Transverse colon (tissue), 3 donors: ENCODE data around the gene RUSF1.

ENCODE experiments used
- CTCF ChIP-seq, 5 experiments: fragments of 200-600 bp in 3 of 5; fragments of 450-650 bp in 2 of 5; sonication (generic) in 3 of 5; IDR thresholded peaks; 1 replicate in 2 of 5; 2 replicates in 3 of 5; pipeline ENCODE4 v1.5.1; 2016 to 2017; ENCODE audit warnings: antibody characterized with exemption in 5 of 5, inconsistent platforms in 3 of 5, mild to moderate bottlenecking in 2 of 5, moderate library complexity in 1 of 5
- EP300 ChIP-seq: sonication (generic); formaldehyde crosslinking; IDR thresholded peaks from one replicate; pipeline ENCODE4 v1.6.1; 2017; ENCODE audit warnings: antibody characterized with exemption, low read depth

- TF ChIP-seq EP300 = peak; percentile 1
- TF ChIP-seq CTCF (IDR thresholded peaks at IDR 0.05) = peak in 4 of 5 experiments; percentile 32 to 74 (median 52)
These were observed 30.7 kb downstream of the RUSF1 start for GRCh38 chr16:31477220-31478216.
